GM19438 (cell line): ENCODE data around the gene NUP153.

Experiments
- ATAC-seq: cut with Tn5 transposase; IDR thresholded peaks from one replicate; pipeline ENCODE4 v1.9.1; 2021; ENCODE audit warnings: low read depth; ENCODE audit not compliant: unreplicated experiment

The NUP153 gene

GRCh38 chr6:17672064-17672718 lies 34.5 kb downstream of the NUP153 start:
- no peak for ATAC-seq

- no peak for ATAC-seq
Observed at GRCh38 chr6:17666646-17667045, 40.1 kb downstream of the NUP153 start.

GRCh38 chr6:17665132-17665531 lies 41.6 kb downstream of the NUP153 start:
- ATAC-seq: no peak

GRCh38 chr6:17663226-17663625 lies 43.5 kb downstream of the NUP153 start:
- ATAC-seq: no peak

GRCh38 chr6:17662585-17662984 lies 44.1 kb downstream of the NUP153 start:
- no peak for ATAC-seq

- no peak for ATAC-seq
Observed at GRCh38 chr6:17656644-17657043, 50.1 kb downstream of the NUP153 start.

- no peak for ATAC-seq
Observed at GRCh38 chr6:17656092-17656491, 50.6 kb downstream of the NUP153 start.

- ATAC-seq: no peak
Observed at GRCh38 chr6:17653198-17653882, 53.4 kb downstream of the NUP153 start.

GRCh38 chr6:17650656-17651309 lies 55.9 kb downstream of the NUP153 start:
- no peak for ATAC-seq

GRCh38 chr6:17648745-17649144 lies 58.0 kb downstream of the NUP153 start:
- no peak for ATAC-seq

- no peak for ATAC-seq
Observed at GRCh38 chr6:17640477-17640917, 66.2 kb downstream of the NUP153 start.

GRCh38 chr6:17638212-17638715 lies 68.5 kb downstream of the NUP153 start:
- no peak for ATAC-seq

GRCh38 chr6:17635568-17635967 lies 71.2 kb downstream of the NUP153 start:
- no peak for ATAC-seq

GRCh38 chr6:17633465-17634188 lies 73.1 kb downstream of the NUP153 start:
- ATAC-seq: no peak

GRCh38 chr6:17632934-17633333 lies 73.8 kb downstream of the NUP153 start:
- no peak for ATAC-seq

- no peak for ATAC-seq
Observed at GRCh38 chr6:17630511-17631073, 76.1 kb downstream of the NUP153 start.

GRCh38 chr6:17629824-17630510 lies 76.8 kb downstream of the NUP153 start:
- ATAC-seq: no peak

- no peak for ATAC-seq
Observed at GRCh38 chr6:17628873-17629272, 77.9 kb downstream of the NUP153 start.

- ATAC-seq: no peak
Observed at GRCh38 chr6:17624396-17624795, 82.3 kb downstream of the NUP153 start.

GRCh38 chr6:17622144-17622543 lies 84.6 kb downstream of the NUP153 start:
- no peak for ATAC-seq
